Skeletal muscle tissue (tissue), 4 donors: Measurements from ENCODE around the gene PLOD1. TPM values are rescaled to one million over a fixed set of nuclear protein-coding genes. Genes with fewer than 3 reads are reported as not detected.
A peak's percentile ranks its signal among the peaks of the same experiment; 100 is the strongest.
"Not testable (repeated sequence)": the region's sequence is repeated elsewhere in the genome, so short reads cannot be mapped to it uniquely, and the experiment has no call there.

Source experiments
- H3K27ac ChIP-seq: one replicate; pipeline ENCODE4 v1.7.0; 2013; ENCODE audit warnings: mild to moderate bottlenecking, low read depth, low read length, inconsistent platforms
- H3K27me3 ChIP-seq, 3 donors: one replicate each; pipeline ENCODE4 v1.7.0; 2013; ENCODE audit warnings: low read length in 3 of 3; ENCODE audit not compliant: control insufficient read depth in 3 of 3, insufficient read depth in 3 of 3
- H3K36me3 ChIP-seq, 3 donors: one replicate each; pipeline ENCODE4 v1.7.0; 2013; ENCODE audit warnings: low read length in 3 of 3; ENCODE audit not compliant: control insufficient read depth in 3 of 3, insufficient read depth in 3 of 3
- H3K4me1 ChIP-seq, 3 donors: one replicate each; pipeline ENCODE4 v1.7.0; 2013; ENCODE audit warnings: low read length in 3 of 3, mild to moderate bottlenecking in 3 of 3; ENCODE audit not compliant: control insufficient read depth in 3 of 3, insufficient read depth in 3 of 3
- H3K4me3 ChIP-seq, 3 donors: one replicate each; pipeline ENCODE4 v1.7.0; 2013; ENCODE audit warnings: low read length in 3 of 3
- H3K9ac ChIP-seq, 3 donors: one replicate each; pipeline ENCODE4 v1.7.0; 2013; ENCODE audit warnings: low read length in 3 of 3, mild to moderate bottlenecking in 3 of 3, moderate library complexity in 2 of 3, low read depth in 1 of 3
- H3K9me3 ChIP-seq, 3 donors: one replicate each; pipeline ENCODE4 v1.7.0; 2013; ENCODE audit warnings: low read length in 3 of 3; ENCODE audit not compliant: control insufficient read depth in 3 of 3
- total RNA-seq: library from RNA; depleted of rRNA; stranded (reverse); fragments of >200 nt; gene quantifications from one replicate; pipeline ENCODE4 v1.2.3, GENCODE V29; 2014
- donor health status: Osteomylitis.

PLOD1 gene
- total RNA-seq, 1 donor from 2014 or later: 97.6 TPM

- H3K9me3 ChIP-seq: no peaks in the 10 kb centered on the region
- peak overlapping the region; percentile 43 to 72 (median 56) for H3K4me3 ChIP-seq
- H3K4me1 ChIP-seq: peaks cover 61 to 71% (median 61%) of the 10 kb centered on the region in 3 donors
- peaks cover 10 to 18% (median 12%) of the 10 kb centered on the region in 3 donors for H3K36me3 ChIP-seq
- peak overlapping the region; percentile 47 for H3K27ac ChIP-seq
- peak overlapping the region; percentile 51 to 85 (median 63) for H3K9ac ChIP-seq
- H3K27me3 ChIP-seq: no peaks in the 10 kb centered on the region
Observed at GRCh38 chr1:11923069-11923826, 11.3 kb upstream of the PLOD1 start.

GRCh38 chr1:11923827-11924113, 10.7 kb upstream of the PLOD1 start:
- peak overlapping the region; percentile 47 for H3K27ac ChIP-seq
- peaks cover 55 to 66% (median 58%) of the 10 kb centered on the region in 3 donors for H3K4me1 ChIP-seq
- H3K9ac ChIP-seq: peak overlapping the region; percentile 51 to 85 (median 63)
- no peaks in the 10 kb centered on the region for H3K27me3 ChIP-seq
- no peaks in the 10 kb centered on the region for H3K9me3 ChIP-seq
- peak overlapping the region; percentile 43 to 72 (median 56) for H3K4me3 ChIP-seq
- H3K36me3 ChIP-seq: peaks cover 10 to 18% (median 12%) of the 10 kb centered on the region in 3 donors

GRCh38 chr1:11924334-11925195, 10.0 kb upstream of the PLOD1 start:
- no peak overlapping the region for H3K27ac ChIP-seq
- peaks cover 9 to 17% (median 10%) of the 10 kb centered on the region in 3 donors for H3K36me3 ChIP-seq
- H3K4me1 ChIP-seq: peaks cover 48 to 58% (median 52%) of the 10 kb centered on the region in 3 donors
- no peaks in the 10 kb centered on the region for H3K9me3 ChIP-seq
- no peaks in the 10 kb centered on the region for H3K27me3 ChIP-seq
- peak overlapping the region; percentile 63 to 85 (median 69) for H3K9ac ChIP-seq
- H3K4me3 ChIP-seq: peak overlapping the region; percentile 72 to 84 (median 76)

GRCh38 chr1:11925196-11925937, 9.2 kb upstream of the PLOD1 start:
- Histone ChIP-seq H3K4me1 (peaks cover 46 to 56% (median 49%) of the 10 kb centered on the region in 3 donors), H3K4me3 (peak overlapping the region; percentile 72 to 84 (median 76)), H3K9ac (peak overlapping the region; percentile 63 to 85 (median 69)), H3K36me3 (peaks cover 9 to 14% (median 10%) of the 10 kb centered on the region in 3 donors)
- H3K27me3 ChIP-seq, H3K27ac ChIP-seq, H3K9me3 ChIP-seq: not testable (repeated sequence)

- H3K4me1 ChIP-seq: peaks cover 42 to 55% (median 50%) of the 10 kb centered on the region in 3 donors
- peaks cover 9 to 14% (median 10%) of the 10 kb centered on the region in 3 donors for H3K36me3 ChIP-seq
- H3K4me3 ChIP-seq: peak overlapping the region; percentile 14 to 72 (median 67)
- H3K27ac ChIP-seq: no peak overlapping the region
- no peaks in the 10 kb centered on the region for H3K27me3 ChIP-seq
- H3K9me3 ChIP-seq: no peaks in the 10 kb centered on the region
- H3K9ac ChIP-seq: peak overlapping the region in 2 of 3 donors; percentile 20 to 85
Observed at GRCh38 chr1:11925938-11926292, 8.6 kb upstream of the PLOD1 start.

GRCh38 chr1:11927866-11928592, 6.5 kb upstream of the PLOD1 start:
- H3K4me3 ChIP-seq: no peak overlapping the region
- H3K4me1 ChIP-seq: peaks cover 30 to 45% (median 41%) of the 10 kb centered on the region in 3 donors
- H3K27me3 ChIP-seq: no peaks in the 10 kb centered on the region
- H3K9ac ChIP-seq: no peak overlapping the region
- H3K27ac ChIP-seq: no peak overlapping the region
- H3K9me3 ChIP-seq: no peaks in the 10 kb centered on the region
- peaks cover 0 to 5% (median 0%) of the 10 kb centered on the region in 3 donors for H3K36me3 ChIP-seq

- peak overlapping the region in 1 of 3 donors; percentile 45 for H3K9ac ChIP-seq
Observed at GRCh38 chr1:11929849-11930248, 4.7 kb upstream of the PLOD1 start.

GRCh38 chr1:11930571-11931445, 3.7 kb upstream of the PLOD1 start:
- Histone ChIP-seq H3K36me3 (no peaks in the 10 kb centered on the region), H3K9me3 (no peaks in the 10 kb centered on the region), H3K4me1 (peaks cover 21 to 36% (median 35%) of the 10 kb centered on the region in 3 donors), H3K27ac (peak overlapping the region; percentile 44), H3K4me3 (peak overlapping the region in 1 of 3 donors; percentile 48), H3K27me3 (no peaks in the 10 kb centered on the region), H3K9ac (no peak overlapping the region)

More at GRCh38 chr1:11929849-11930248, 4.7 kb upstream of the PLOD1 start:
- Histone ChIP-seq H3K27me3 (no peaks in the 10 kb centered on the region), H3K4me3 (peak overlapping the region in 2 of 3 donors; percentile 3 to 24), H3K27ac (peak overlapping the region; percentile 59), H3K36me3 (no peaks in the 10 kb centered on the region), H3K4me1 (peaks cover 19 to 34% (median 32%) of the 10 kb centered on the region in 3 donors), H3K9me3 (no peaks in the 10 kb centered on the region)
